GM19467 (cell line): Measurements from ENCODE around the gene DNAJC8.
A peak's percentile ranks its signal among the peaks of the same experiment; 100 is the strongest.

ENCODE experiments used
- ATAC-seq: cut with Tn5 transposase; IDR thresholded peaks from one replicate; pipeline ENCODE4 v1.9.1; 2021; ENCODE audit warnings: mild to moderate bottlenecking, moderate library complexity; ENCODE audit not compliant: unreplicated experiment

DNAJC8 gene

DNA sequence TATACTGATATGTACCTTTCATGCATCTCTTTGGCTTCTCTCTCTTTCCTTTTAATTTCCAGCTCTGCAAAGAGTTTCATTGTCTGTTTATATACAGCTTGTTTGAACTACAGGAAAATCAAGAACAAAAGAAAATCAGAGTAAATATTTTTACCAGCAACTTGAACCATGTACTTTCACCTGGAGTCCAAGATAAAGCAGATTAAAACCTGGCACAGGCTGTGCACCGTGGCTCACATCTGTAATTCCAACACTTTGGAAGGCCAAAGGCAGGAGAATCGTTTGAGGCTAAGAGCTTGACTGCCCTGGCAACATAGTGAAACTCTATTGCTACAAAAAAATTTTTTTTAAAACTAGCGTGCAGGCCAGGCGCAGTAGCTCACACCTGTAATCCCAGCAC, 27.6 kb downstream of the DNAJC8 start:
- no peak for ATAC-seq

DNA sequence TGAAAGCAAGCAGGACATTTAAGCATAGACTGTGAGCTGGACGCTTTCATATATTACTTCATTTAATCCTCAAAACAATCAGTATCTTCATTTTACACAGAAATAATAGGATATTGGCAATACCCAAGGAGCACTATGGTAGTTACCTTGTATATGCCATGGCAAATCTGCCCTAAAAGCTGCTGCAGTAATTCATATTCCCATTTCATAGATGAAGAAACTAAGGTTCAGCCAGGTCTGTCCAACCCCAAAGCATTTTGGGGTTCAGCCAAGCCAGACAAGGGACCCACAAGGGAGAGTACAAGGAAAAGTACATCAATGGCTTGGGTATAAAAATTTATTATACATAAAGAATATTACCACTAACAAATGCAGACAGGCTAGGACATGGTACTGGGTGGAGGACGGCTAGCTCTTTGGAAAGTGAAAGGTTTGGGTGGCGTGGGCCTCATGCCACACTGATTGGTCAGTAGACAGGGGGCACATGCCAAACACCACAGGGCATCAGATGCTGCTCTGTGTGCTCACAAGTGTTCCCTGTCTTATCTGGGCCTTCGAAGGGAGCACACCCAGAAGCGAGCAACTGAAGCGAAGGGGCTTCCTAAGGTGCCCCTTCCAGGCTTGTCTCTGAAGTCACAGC, 32.5 kb downstream of the DNAJC8 start:
- ATAC-seq = no peak

DNA sequence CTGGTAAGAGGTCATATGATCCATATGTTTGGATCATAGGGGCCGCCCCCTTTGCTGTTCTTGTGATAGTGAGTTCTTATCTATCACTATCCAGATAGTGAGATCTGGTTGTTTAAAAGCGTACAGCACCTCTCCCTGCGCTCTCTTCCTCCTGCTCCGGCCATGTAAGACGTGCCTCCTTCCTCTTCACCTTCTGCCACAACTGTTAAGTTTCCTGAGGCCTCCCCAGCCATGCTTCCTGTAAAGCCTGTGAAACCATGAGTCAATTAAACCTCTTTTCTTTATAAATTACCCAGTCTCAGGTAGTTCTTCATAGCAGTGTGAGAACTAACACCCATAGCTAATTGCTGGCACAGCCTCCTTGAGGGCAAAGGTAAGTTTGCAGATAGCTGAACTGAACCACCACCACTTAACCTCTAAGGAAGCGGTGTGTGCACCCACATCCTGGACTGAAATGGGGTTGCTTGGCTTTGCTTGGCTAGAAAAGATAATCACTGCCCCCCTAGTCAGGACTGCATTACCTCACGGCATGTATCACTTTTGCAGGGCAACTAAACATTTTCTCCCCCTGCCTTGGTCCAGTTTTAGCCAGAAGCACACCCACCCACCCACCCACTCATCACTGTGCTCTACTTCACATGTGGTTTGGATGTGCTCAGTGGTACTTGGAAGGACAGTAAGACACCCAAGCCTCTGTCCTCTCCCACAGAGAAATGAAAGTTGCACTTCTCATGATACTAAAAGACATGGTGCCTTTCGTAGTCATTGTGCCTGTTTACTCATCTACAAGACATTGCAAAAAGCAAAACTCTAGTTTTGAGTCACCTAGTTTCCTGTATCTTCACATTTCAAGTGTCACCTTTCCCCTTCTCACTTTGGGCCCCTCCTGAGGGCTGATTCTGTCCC, 33.2 kb downstream of the DNAJC8 start:
- peak; percentile 79 for ATAC-seq

DNA sequence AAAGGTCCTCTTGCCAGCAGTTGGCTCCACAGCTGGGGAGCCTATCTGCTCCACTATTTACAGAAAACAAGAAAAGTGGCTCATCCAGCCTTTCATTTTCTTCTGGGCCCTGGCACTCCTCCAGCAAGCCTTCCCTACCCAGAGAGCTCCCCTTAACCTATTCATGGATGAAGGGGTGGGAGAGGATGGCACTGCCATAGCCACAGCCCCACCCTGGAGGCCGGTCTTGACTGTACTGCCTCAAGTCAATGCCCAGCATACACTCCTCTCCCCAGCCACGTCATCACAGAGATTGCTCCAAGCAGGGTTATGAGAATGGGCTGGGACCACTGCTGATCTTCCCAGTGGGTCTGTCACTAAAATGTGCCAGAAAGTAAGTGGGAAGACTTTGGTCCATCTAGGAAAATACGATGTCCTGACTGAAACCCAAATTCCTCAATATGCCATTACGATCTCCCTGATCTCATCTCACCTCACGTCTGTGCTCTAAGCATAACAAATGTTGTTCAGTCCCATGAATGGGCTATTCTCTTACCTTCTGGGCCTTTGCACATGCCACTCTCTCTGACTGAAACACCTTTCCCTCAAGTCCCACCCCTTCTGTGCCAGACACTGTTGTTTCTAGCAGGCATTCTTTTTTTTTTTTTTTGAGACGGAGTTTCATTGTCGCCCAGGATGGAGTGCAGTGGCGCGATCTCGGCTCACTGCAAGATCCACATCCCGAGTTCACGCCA, 35.0 kb downstream of the DNAJC8 start:
- ATAC-seq = no peak

DNA sequence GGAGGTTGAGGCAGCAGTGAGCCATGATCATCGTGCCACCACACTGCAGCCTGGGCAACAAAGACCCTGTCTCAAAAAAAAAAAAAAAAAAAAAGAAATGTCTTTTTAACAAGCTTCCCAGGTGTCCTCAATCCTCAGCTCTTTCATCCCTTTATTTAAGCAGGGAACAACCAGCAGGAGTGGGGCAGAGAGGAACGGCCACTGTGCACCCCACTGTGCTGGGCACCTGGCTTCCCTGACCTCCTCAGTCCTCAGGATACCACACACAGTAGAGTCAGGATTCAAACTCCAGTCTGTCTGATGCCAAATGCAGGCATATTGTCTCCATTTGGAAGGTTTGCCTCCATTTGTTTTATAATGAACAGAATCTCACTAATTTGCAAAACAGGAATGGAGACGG, 36.5 kb downstream of the DNAJC8 start:
- no peak for ATAC-seq

DNA sequence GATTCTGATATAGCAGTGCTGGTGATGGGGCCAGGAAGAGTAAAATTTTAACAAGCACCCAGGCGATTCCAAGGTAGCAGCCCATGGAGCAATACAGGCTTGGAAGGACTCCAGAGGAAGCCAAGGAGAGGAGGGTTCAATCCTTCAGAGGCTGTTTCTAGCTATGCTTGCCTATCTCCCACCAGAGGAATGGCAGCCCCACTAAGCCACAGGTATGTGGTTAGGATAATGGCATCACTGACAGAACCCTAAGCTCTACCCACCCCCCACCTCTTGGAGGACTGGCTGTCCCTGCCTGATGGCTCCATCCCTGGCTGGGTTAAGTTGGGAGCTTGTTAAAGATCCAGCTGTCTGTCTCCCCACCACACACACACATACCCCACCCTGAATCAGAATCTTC, 37.0 kb downstream of the DNAJC8 start:
- no peak for ATAC-seq

DNA sequence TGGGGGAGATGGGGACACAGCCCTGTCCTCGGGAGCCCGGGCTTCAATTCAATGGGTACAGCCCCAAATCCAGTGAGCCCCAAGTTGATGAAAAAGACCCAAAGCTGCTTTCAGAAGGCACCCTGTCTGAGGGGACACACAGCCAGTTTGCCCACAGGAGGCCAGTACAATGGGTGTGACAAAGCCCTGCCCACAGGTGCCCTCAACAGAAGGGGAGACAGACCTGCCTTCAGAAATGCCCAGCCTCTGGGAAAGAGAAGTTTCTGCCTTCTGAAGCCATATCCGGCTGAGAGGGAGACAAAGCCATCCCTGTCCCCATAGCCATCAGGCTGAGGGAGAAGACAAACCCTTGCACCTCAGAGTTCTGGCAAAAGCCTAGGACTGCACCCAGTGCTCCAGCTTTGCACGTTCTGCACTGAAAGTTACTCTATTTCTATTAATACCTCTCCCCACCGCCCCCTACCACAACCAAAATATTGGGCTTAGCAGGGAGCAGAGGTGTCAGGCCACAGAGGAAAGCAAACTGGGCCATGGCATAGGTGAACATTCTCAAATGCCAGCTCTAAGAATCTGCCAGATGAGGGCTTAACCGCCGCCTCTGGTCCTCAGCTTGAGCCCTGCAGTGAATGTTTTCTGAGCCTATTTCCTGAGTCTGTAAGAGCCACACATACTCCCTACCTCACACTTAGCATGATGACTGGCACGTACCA, 38.3 kb downstream of the DNAJC8 start:
- no peak for ATAC-seq

DNA sequence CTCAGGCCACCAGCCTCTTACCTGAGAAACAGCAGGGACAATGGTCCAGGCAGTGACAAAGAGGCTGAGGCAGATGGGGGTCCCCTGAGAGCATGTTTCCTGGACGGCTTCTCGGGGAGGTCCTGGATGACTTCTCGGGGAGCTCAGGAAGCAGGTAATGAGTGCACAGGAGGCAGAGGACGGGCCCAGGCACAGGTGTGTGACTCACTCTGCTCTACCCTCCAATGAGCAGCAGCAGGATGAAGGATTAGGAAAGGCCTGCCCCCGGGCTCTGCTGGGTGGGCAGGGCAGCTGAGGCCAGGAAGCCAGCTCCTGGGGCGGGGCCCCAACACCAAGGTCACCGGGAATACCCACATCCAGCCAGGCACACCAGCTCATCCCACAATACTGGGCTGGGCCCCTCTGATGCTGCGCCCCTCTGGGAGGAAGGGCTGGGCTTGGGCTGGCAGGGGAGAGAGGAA, 39.1 kb downstream of the DNAJC8 start:
- ATAC-seq = no peak

DNA sequence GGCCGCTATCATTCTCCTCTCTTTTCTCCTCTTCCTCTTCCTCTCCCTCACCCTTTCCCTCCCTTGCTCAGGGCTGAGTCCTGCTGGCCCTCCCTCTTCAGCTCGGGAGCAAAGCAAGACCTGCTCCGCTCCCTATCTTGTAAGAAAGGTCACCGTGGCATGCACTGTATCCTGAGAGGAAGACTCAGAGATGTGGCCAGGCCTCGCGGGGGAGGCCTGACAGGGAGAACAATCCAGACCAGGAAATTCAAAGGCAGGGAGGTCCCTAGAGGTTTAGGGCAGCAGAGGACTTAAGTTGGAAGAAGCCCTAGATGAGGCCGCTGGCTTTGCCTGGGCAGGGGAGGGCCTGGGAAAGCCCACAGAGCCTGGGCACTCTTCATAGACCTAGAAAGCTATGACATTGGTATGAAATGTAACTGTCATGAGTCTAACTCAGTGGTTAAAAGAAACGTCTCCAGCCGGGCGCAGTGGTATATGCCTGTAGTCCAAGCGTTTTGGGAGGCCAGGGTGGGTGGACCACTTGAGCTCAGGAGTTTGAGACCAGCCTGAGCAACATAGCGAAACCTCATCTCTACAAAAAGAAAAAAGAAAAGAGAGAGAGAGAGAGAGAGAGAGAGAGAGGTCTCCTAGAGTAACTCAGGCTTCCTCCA, 41.7 kb downstream of the DNAJC8 start:
- ATAC-seq = no peak

DNA sequence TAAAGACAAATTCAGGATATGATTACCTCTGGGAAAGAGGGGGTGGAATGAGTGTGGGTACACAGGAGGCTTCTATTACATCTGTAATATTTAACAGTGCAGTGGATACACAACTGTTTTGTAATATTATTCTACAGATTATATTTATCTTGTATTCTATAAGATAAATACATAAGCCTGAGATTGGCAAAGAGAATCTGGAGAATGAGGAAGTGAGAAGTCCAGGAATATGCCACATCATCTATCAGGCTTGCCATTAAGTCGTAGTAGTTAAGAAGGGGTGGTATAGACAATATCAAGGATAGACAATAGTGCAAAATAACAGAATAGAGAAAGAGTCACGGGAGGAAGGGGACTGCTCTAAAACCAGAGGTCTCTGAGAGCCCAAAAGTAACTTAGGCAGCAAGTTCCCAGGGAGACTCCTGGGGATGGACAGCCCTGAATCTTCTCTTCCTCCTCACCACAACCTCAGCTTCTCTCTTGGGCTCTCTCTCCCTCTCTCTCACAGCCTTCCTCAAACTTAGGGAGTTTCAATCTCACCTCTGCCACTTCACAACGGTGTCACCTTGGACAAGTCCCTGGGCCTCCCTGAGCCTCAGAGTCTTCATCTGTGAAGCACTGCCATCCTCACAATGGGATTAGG, 42.4 kb downstream of the DNAJC8 start:
- no peak for ATAC-seq

DNA sequence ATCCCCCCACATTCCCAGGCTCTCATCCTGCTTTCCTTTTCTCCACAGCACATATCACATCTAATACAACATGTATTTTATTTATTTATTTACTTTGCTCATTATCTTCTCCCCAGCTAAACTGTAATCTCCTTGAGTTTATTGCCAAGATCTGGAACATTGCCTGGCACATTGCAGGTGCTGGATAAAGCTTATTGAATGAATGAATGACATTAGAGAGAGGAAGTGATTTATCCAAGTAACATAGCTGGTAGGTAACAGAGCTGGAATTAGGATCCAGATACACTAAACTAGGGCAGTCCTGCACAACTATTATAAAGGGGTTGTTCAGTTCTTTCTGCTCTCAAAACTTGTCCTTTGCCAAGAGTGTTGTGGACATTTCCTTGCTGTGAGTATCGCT, 47.8 kb downstream of the DNAJC8 start:
- no peak for ATAC-seq

DNA sequence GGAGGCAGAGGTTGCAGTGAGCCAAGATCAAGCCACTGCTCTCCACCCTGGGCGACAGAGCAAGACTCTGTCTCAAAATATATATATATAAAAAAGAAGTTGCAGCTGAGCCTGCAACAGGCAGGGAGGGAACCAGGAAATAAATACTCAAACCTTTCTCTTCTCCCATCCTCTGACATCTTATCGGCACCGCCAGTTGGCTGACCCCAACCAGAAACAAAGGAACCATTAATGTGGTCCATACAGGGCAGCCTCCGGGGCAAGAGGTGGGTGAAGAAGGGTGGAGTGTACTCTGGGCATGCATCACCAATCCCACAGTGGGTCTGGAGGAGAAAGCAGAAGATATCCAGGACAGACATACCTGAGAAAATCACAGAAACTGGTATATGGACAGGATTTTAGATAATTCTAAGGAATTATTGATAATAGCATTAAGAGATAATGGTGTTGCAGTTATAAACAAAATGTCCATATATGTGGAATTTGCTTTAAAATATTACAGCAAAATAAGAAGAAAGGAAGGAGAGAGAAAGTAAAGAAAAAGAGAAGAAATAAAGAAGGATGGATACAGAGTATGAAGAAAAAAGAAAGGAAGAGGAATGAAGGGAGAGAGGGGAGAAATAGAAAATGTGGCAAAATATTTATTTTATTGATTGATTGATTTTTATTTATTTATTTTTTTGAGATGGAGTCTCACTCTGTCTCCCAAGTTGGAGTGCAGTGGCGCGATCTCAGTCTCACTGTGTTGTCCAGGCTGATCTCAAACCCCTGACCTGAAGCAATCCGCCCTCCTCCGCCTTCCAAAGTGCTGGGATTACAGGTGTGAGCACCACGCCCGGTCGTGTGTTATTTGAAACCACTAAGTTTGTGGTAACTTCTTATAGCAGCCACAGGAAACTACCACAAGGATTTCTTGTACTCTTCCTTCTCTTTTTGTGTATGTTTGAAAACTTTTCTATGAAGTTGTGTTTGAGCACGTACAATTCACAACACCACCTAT, 52.2 kb downstream of the DNAJC8 start:
- ATAC-seq = no peak

DNA sequence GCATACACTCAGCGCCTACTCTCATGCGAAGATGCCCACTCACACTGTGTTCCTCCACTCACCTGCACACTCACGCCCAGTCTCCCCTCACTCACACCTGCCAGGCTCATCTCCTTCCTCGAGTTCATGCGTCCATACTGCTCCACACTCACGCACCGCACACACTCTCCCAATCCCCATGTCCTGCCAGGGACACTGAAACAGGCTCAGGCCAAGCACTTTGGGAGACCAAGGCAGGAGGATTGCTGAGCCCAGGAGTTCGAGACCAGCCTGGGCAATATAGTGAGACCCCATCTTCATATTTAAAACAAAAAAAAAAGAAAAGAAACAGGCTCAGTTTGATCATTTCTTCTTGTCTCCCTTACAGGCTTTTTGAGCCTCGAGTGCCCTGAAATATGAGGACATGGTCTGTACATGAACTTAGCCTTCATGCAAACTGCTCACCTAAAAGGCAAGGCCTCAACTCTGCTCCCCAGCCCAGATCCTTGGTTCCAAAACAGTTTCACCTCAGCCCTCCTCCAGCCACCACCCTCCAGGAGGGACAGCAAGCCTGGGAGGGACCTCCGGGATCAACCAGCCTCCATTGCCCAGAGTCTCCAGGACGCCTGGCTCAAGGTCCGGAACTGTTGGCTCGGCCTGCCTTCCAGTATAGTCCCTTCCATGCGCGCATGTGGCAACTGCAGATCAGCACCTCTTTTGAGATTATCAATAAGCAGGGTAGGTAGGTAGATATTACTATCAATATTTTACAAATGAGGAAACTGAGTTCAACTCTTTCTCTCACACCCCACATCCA, 53.9 kb downstream of the DNAJC8 start:
- no peak for ATAC-seq

DNA sequence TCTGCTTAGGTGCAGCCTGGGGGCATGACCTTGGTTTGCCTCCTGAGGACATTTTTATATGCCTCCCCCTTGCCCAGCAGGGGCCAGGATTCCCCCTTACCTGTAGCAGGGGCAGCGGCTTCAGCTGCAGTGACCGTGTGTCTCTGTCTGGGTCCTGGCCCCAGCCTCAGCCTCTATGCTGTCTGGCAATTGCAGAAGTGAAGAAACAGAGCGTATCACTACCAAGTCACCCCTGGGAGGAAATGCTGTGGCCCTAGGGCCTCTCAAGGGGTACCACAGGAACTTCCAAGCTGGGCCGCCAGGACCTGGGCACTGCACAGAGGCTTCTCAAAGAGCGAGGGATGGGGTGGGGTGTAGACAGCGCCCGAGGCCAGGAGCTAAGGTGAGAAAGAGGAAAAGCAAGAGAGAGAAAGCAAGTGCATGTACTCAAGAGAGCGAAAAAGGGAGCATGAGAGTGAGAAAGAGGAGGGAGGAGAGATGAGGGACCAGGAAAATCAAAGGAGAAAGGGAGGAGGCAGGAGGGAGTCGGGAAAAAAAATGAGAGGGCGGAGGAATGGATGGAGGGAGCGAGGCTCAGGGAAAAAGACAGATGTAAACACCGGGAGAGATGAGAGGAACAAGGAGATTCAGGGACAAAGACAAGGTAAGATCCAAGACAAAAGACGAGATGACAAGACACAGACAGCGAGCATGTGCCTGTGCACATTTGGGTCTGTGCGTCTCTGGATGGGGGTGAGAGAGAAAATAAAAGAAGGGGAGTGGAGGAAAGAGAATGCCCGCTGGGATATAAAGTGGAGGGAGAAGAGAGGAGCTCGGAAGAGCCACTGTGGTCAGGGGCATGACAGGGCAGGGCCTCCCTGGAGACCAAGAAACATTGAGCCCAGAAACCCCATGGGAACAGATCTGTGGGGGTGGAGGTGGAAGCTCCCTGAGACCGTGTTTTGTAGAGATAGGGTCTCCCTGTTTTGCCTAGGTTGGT, 56.0 kb downstream of the DNAJC8 start, which contains the start of gene PTAFR:
Gene PTAFR (minus strand): TSS at position 199 of the 979 bp plus-strand sequence. CDS start 25,669 bp downstream, outside the sequence.
- peak; percentile 42 for ATAC-seq

DNA sequence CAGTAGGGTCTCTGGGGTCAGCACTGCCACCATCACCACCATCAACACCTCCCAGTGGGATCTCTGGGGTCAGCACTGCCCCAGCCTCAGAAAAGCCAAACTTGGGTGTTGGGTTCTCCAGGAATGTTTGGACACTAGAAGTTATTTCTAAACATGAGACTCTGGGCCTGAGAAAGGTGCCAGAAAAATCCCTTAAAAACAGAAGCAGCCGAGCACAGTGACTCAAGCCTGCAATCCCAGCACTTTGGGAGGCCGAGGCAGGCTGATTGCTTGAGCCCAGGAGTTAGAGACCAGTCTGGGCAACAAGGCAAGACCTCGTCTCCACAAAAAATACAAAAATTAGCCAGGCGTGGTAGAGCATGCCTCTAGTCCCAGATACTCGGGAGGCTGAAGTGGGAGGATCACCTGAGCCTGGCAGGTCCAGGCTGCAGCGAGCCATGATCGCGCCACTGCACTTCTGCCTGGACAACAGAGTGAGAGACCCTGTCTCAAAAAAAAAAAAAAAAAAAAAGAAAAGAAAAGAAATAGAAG, 56.8 kb downstream of the DNAJC8 start:
- ATAC-seq = no peak

DNA sequence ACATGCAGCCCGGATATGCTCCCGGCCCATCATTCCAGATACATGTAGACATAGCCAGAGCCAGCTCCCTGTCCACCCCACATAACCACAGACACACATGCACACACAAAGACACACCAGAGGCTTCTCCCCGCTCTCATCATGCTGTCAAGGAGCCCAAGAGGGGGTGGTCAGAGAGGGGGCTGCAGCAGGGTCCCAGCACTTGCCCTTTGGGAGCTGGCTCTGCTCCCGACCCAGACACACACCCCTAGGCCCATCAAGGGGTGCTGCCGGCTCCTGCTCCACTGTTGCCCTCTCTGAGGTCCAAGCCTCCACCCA, 58.9 kb downstream of the DNAJC8 start:
- ATAC-seq = no peak
